Loucy (cell line): Measurements from ENCODE around the gene GALNT9.

Experiments
- H2AFZ ChIP-seq: fragments of 200-600 bp; sonication (generic); 2 replicates; pipeline ENCODE4 v1.6.0; 2016; ENCODE audit warnings: antibody characterized with exemption, mild to moderate bottlenecking, low read length, moderate library complexity
- H3F3A ChIP-seq: fragments of 200-600 bp; 2 replicates; pipeline ENCODE4 v1.6.0; 2016; ENCODE audit warnings: antibody characterized with exemption, low read depth, mild to moderate bottlenecking
- H3K27me3 ChIP-seq: fragments of 200-600 bp; sonication (generic); 2 replicates; pipeline ENCODE4 v1.6.1; 2014; ENCODE audit warnings: low read length, mild to moderate bottlenecking; ENCODE audit not compliant: insufficient read depth, poor library complexity, severe bottlenecking
- H3K36me3 ChIP-seq: fragments of 200-600 bp; sonication (generic); 2 replicates; pipeline ENCODE4 v1.6.1; 2016; ENCODE audit warnings: low read length; ENCODE audit not compliant: insufficient read depth
- H3K4me1 ChIP-seq: fragments of 200-600 bp; sonication (generic); 2 replicates; pipeline ENCODE4 v1.5.1; 2014; ENCODE audit warnings: low read length, mild to moderate bottlenecking; ENCODE audit not compliant: insufficient read depth, poor library complexity, severe bottlenecking
- H3K4me2 ChIP-seq: fragments of 200-600 bp; sonication (generic); 2 replicates; pipeline ENCODE4 v1.6.0; 2014; ENCODE audit warnings: antibody characterized with exemption, low read length, low read depth, mild to moderate bottlenecking; ENCODE audit not compliant: poor library complexity, severe bottlenecking
- H3K4me3 ChIP-seq: fragments of 200-600 bp; sonication (generic); 2 replicates; pipeline ENCODE4 v1.5.1; 2014; ENCODE audit warnings: low read length, mild to moderate bottlenecking, mixed read lengths; ENCODE audit not compliant: poor library complexity, severe bottlenecking
- H3K79me2 ChIP-seq: fragments of 200-600 bp; sonication (generic); 2 replicates; pipeline ENCODE4 v1.6.1; 2014; ENCODE audit warnings: low read length; ENCODE audit not compliant: insufficient read depth
- H3K9ac ChIP-seq: fragments of 200-600 bp; sonication (generic); 2 replicates; pipeline ENCODE4 v1.6.0; 2014; ENCODE audit warnings: mild to moderate bottlenecking, low read depth, low read length, moderate library complexity; ENCODE audit not compliant: poor library complexity, severe bottlenecking
- H3K9me2 ChIP-seq: fragments of 200-600 bp; sonication (generic); replicated peaks from 2 replicates; pipeline ENCODE4 v1.6.1; 2016; ENCODE audit warnings: low read depth, low read length, mixed read lengths
- H3K9me3 ChIP-seq: fragments of 200-600 bp; sonication (generic); 2 replicates; pipeline ENCODE4 v1.6.1; 2014; ENCODE audit warnings: mild to moderate bottlenecking, antibody characterized with exemption, low read length, low read depth; ENCODE audit not compliant: insufficient read depth
- H4K20me1 ChIP-seq: fragments of 200-600 bp; sonication (generic); 2 replicates; pipeline ENCODE4 v1.6.0; 2014; ENCODE audit warnings: antibody characterized with exemption, low read length, mild to moderate bottlenecking; ENCODE audit not compliant: insufficient read depth, poor library complexity, severe bottlenecking
- EZH2phosphoT487 ChIP-seq: fragments of 200-600 bp; IDR thresholded peaks from 2 replicates; pipeline ENCODE4 v1.6.1; 2018; ENCODE audit warnings: antibody characterized with exemption, mild to moderate bottlenecking, moderate library complexity, borderline replicate concordance
- TF ChIP-seq, protein P1 (sequence below): fragments of 200-600 bp; sonication (generic); conservative IDR thresholded peaks from 2 replicates; pipeline ENCODE4 v1.5.1; 2014; ENCODE audit warnings: mild to moderate bottlenecking, antibody characterized with exemption, low read length

GALNT9 gene

GRCh38 chr12:132246997-132247717 lies 82.2 kb downstream of the GALNT9 start:
- no peaks in the 10 kb centered on the region for H3K9me3 ChIP-seq
- no peak overlapping the region for H3K4me3 ChIP-seq
- peaks cover 13% of the 10 kb centered on the region for H3K4me1 ChIP-seq
- no peaks in the 10 kb centered on the region for H3K27me3 ChIP-seq
- no peaks in the 10 kb centered on the region for H3K36me3 ChIP-seq
- no peaks in the 10 kb centered on the region for H4K20me1 ChIP-seq
- H2AFZ ChIP-seq: no peak overlapping the region
- no peaks in the 10 kb centered on the region for H3F3A ChIP-seq
- H3K4me2 ChIP-seq: no peak overlapping the region
- H3K79me2 ChIP-seq: no peaks in the 10 kb centered on the region
- TF ChIP-seq, protein P1, sequence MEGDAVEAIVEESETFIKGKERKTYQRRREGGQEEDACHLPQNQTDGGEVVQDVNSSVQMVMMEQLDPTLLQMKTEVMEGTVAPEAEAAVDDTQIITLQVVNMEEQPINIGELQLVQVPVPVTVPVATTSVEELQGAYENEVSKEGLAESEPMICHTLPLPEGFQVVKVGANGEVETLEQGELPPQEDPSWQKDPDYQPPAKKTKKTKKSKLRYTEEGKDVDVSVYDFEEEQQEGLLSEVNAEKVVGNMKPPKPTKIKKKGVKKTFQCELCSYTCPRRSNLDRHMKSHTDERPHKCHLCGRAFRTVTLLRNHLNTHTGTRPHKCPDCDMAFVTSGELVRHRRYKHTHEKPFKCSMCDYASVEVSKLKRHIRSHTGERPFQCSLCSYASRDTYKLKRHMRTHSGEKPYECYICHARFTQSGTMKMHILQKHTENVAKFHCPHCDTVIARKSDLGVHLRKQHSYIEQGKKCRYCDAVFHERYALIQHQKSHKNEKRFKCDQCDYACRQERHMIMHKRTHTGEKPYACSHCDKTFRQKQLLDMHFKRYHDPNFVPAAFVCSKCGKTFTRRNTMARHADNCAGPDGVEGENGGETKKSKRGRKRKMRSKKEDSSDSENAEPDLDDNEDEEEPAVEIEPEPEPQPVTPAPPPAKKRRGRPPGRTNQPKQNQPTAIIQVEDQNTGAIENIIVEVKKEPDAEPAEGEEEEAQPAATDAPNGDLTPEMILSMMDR: no peak
- TF ChIP-seq EZH2phosphoT487: no peak
- no peak overlapping the region for H3K9ac ChIP-seq
- no peaks in the 10 kb centered on the region for H3K9me2 ChIP-seq

DNA sequence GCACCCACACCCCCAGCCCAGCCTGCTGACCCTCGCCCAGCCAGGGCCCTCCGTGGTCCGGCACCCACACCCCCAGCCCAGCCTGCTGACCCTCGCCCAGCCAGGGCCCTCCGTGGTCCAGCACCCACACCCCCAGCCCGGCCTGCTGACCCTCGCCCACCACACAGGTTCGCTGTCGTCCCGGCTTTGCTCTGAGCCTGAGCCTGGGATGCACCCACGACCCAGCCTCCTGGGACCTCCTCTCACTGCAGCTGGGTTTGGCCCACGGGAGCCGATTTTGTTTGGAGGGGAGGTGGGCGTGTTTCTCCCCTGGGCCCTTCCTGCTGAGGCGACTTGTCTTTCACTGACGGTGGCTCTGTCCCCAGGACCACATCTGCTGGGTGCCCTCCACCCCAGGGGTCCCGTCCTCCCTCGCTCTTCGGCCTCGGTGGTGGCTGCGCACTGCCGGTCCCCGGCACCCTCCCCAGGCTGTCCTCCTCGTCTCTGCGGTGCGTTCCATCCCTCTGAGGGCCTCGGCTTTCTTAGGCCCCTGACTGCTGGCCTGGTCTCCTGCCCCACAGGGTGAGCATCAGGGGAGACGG lies 83.8 kb downstream of the GALNT9 start:
- H2AFZ ChIP-seq: no peak overlapping the region
- H3K4me3 ChIP-seq: no peak overlapping the region
- H3K27me3 ChIP-seq: no peaks in the 10 kb centered on the region
- peaks cover 13% of the 10 kb centered on the region for H3K4me1 ChIP-seq
- no peaks in the 10 kb centered on the region for H3K79me2 ChIP-seq
- no peaks in the 10 kb centered on the region for H3K9me3 ChIP-seq
- H3F3A ChIP-seq: no peaks in the 10 kb centered on the region
- H3K9ac ChIP-seq: no peak overlapping the region
- H3K4me2 ChIP-seq: no peak overlapping the region
- TF ChIP-seq, protein P1: no peak
- TF ChIP-seq EZH2phosphoT487: no peak
- no peaks in the 10 kb centered on the region for H3K9me2 ChIP-seq
- H3K36me3 ChIP-seq: no peaks in the 10 kb centered on the region
- no peaks in the 10 kb centered on the region for H4K20me1 ChIP-seq

- Histone ChIP-seq H3F3A (no peaks in the 10 kb centered on the region), H3K4me3 (no peak overlapping the region), H3K79me2 (no peaks in the 10 kb centered on the region), H4K20me1 (no peaks in the 10 kb centered on the region), H3K4me2 (no peak overlapping the region), H3K36me3 (no peaks in the 10 kb centered on the region), H3K9me3 (no peaks in the 10 kb centered on the region), H3K9me2 (no peaks in the 10 kb centered on the region), H2AFZ (no peak overlapping the region), H3K4me1 (peaks cover 13% of the 10 kb centered on the region), H3K27me3 (no peaks in the 10 kb centered on the region), H3K9ac (no peak overlapping the region)
- no peak for TF ChIP-seq EZH2phosphoT487
- TF ChIP-seq, protein P1: no peak
Measured at GRCh38 chr12:132244724-132245295, 84.6 kb downstream of the GALNT9 start.
